GM12873 (cell line): Measurements from ENCODE around the gene RNASEH2C.

Experiments used
- TF ChIP-seq, protein P1 (sequence below): IDR thresholded peaks from 2 replicates; pipeline ENCODE4 v1.5.1; 2012; ENCODE audit warnings: low read depth, mild to moderate bottlenecking, moderate library complexity, low read length, control low read depth; ENCODE audit not compliant: insufficient read depth; ENCODE audit errors: missing control alignments

The RNASEH2C gene

DNA sequence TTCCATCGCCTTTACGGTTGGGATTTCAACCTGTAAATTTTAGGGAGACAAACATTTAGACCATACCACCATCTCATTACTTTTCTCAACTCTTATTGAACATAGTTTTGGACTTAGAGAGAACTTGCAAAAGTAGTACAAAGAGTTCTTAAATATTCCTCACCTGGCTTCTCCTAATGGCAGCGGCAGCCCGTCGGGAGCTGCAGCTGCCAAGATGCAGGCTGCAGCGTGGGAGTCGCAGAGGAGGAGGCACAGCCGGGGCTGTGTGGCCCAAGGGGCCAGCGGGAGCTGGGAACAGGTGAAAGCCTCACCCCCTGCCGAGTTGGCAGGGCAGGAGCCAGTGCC, 23.1 kb upstream of the RNASEH2C start:
- TF ChIP-seq, protein P1, sequence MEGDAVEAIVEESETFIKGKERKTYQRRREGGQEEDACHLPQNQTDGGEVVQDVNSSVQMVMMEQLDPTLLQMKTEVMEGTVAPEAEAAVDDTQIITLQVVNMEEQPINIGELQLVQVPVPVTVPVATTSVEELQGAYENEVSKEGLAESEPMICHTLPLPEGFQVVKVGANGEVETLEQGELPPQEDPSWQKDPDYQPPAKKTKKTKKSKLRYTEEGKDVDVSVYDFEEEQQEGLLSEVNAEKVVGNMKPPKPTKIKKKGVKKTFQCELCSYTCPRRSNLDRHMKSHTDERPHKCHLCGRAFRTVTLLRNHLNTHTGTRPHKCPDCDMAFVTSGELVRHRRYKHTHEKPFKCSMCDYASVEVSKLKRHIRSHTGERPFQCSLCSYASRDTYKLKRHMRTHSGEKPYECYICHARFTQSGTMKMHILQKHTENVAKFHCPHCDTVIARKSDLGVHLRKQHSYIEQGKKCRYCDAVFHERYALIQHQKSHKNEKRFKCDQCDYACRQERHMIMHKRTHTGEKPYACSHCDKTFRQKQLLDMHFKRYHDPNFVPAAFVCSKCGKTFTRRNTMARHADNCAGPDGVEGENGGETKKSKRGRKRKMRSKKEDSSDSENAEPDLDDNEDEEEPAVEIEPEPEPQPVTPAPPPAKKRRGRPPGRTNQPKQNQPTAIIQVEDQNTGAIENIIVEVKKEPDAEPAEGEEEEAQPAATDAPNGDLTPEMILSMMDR = no peak

- TF ChIP-seq, protein P1 = no peak
Measured at GRCh38 chr11:65742353-65742752, 21.8 kb upstream of the RNASEH2C start.

GRCh38 chr11:65741185-65741584, 20.6 kb upstream of the RNASEH2C start:
- TF ChIP-seq, protein P1 = no peak

GRCh38 chr11:65739022-65739421, 18.4 kb upstream of the RNASEH2C start:
- TF ChIP-seq, protein P1 = no peak

DNA sequence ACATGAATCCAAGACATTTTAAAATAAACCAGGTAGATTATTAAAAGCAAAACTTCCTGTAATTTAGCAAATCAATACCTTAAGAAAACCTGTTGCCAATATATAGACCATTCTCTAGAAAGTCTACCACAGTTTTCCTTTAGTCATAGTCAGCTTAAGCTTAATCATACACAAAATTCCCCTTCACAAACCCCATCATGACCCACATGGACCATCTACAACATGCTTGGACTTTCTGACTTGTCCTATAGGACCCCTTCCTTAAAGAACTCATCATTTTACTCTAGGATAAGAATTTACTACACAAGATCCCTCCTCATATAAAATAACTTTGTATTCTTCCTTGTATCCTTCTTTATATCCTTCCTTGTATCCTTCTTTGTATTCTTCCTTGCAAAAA, 16.2 kb upstream of the RNASEH2C start:
- TF ChIP-seq, protein P1 = no peak

GRCh38 chr11:65730461-65730860, 9.9 kb upstream of the RNASEH2C start:
- TF ChIP-seq, protein P1 = no peak

DNA sequence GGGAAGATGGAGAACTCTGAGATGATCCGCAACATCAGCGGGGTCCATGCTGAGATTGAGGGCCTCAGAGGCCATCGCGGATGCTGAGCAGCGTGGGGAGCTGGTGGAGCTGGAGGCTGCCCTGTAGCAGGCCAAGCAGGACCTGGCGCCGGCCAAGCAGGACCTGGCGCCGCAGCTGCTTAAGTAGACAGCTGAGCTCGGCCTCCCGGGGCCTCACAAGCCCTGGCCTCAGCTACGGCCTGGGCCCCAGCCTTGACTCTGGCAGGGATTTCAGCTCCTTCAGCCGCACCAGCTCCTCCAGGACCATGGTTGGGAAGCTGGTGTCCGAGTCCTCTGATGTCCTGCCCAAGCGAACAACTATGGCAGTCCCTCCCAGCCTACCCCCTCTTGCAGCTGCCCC, 7.3 kb upstream of the RNASEH2C start:
- TF ChIP-seq, protein P1 = no peak
